Renal cortical epithelial cell (primary cell): Measurements from ENCODE around the gene POLD3. TPM values are rescaled to one million over a fixed set of nuclear protein-coding genes. Genes with fewer than 3 reads are reported as not detected.
"Not testable (repeated sequence)": the region's sequence is repeated elsewhere in the genome, so short reads cannot be mapped to it uniquely, and the experiment has no call there.

ENCODE experiments used
- DNase-seq: peaks from one replicate; pipeline ENCODE4 v3.0.0-alpha.2; 2011; ENCODE audit warnings: low read depth
- total RNA-seq: library from RNA; depleted of rRNA; stranded (reverse); fragments of >200 nt; gene quantifications from 2 replicates; pipeline ENCODE4 v1.2.3, GENCODE V29; 2014

Gene POLD3
- total RNA-seq, 1 donor from 2014 or later = 13.4 TPM

- no peak for DNase-seq
These were observed 46.5 kb downstream of the POLD3 start for GRCh38 chr11:74638869-74639268.

- no peak for DNase-seq
These were observed 47.2 kb downstream of the POLD3 start for GRCh38 chr11:74639533-74639932.

GRCh38 chr11:74641289-74641688, 48.9 kb downstream of the POLD3 start:
- peak; percentile 44 for DNase-seq

- no peak for DNase-seq
These were observed 49.5 kb downstream of the POLD3 start for GRCh38 chr11:74641905-74642304.

GRCh38 chr11:74642912-74643311, 50.5 kb downstream of the POLD3 start:
- DNase-seq = no peak

- no peak for DNase-seq
These were observed 51.7 kb downstream of the POLD3 start for GRCh38 chr11:74644081-74644480.

- no peak for DNase-seq
These were observed 53.8 kb downstream of the POLD3 start for GRCh38 chr11:74646215-74646614.

GRCh38 chr11:74646954-74647353, 54.6 kb downstream of the POLD3 start:
- no peak for DNase-seq

- DNase-seq = no peak
These were observed 55.0 kb downstream of the POLD3 start for GRCh38 chr11:74647404-74647803.

- DNase-seq = no peak
These were observed 55.4 kb downstream of the POLD3 start for GRCh38 chr11:74647831-74648230.

- DNase-seq = no peak
These were observed 56.5 kb downstream of the POLD3 start for GRCh38 chr11:74648894-74649293.

GRCh38 chr11:74650498-74650897, 58.1 kb downstream of the POLD3 start:
- DNase-seq = no peak

- DNase-seq = peak; percentile 66
These were observed 62.6 kb downstream of the POLD3 start for GRCh38 chr11:74654976-74655375.

- DNase-seq = not testable (repeated sequence)
These were observed 66.7 kb downstream of the POLD3 start for GRCh38 chr11:74659124-74659523.

- DNase-seq = no peak
These were observed 70.2 kb downstream of the POLD3 start for GRCh38 chr11:74662487-74663103.

GRCh38 chr11:74663315-74663714, 70.9 kb downstream of the POLD3 start:
- DNase-seq = no peak

- no peak for DNase-seq
These were observed 77.1 kb downstream of the POLD3 start for GRCh38 chr11:74669211-74670160.

- DNase-seq = no peak
These were observed 77.8 kb downstream of the POLD3 start for GRCh38 chr11:74670171-74670570.

- DNase-seq = peak; percentile 29
These were observed 79.3 kb downstream of the POLD3 start for GRCh38 chr11:74671520-74672196.

- DNase-seq = peak; percentile 27
These were observed 80.1 kb downstream of the POLD3 start for GRCh38 chr11:74672332-74672955.

GRCh38 chr11:74672956-74673692, 80.7 kb downstream of the POLD3 start:
- DNase-seq = peak; percentile 91
